CD4-positive, CD25-positive, alpha-beta regulatory T cell (primary cell): Measurements from ENCODE around the gene RNF14. TPM values are rescaled to one million over a fixed set of nuclear protein-coding genes. Genes with fewer than 3 reads are reported as not detected.

Experiments
- ATAC-seq, 2 donors: fragments of 150-1000 bp; cut with Tn5 transposase; one replicate each; pipeline ENCODE4 v1.10.0; 2021; ENCODE audit warnings: low read depth in 2 of 2, moderate number of reproducible peaks in 2 of 2, moderate library complexity in 1 of 2
- DNase-seq, 3 donors: peaks; one replicate each; pipeline versions ENCODE4 v3.0.0 to v3.0.0-alpha.2; 2012 to 2022; ENCODE audit warnings: mixed read lengths in 1 of 3
- H3K27ac ChIP-seq: one replicate; pipeline ENCODE4 v1.7.0; 2013; ENCODE audit warnings: mild to moderate bottlenecking, low read length; ENCODE audit not compliant: insufficient read depth, poor library complexity, severe bottlenecking
- H3K27me3 ChIP-seq: one replicate; pipeline ENCODE4 v1.7.0; 2013; ENCODE audit warnings: low read length; ENCODE audit not compliant: control insufficient read depth, insufficient read depth
- H3K36me3 ChIP-seq: one replicate; pipeline ENCODE4 v1.7.0; 2013; ENCODE audit warnings: mild to moderate bottlenecking, low read length, moderate library complexity; ENCODE audit not compliant: control insufficient read depth, insufficient read depth
- H3K4me1 ChIP-seq: 2 replicates; pipeline ENCODE4 v1.7.0; 2013; ENCODE audit warnings: mild to moderate bottlenecking, low read length; ENCODE audit not compliant: insufficient read depth, control insufficient read depth, poor library complexity, severe bottlenecking
- H3K4me3 ChIP-seq: one replicate; pipeline ENCODE4 v1.7.0; 2013; ENCODE audit warnings: low read depth, mild to moderate bottlenecking, low read length, moderate library complexity
- H3K9me3 ChIP-seq, 2 experiments: 1 replicate in 1 of 2; 2 replicates in 1 of 2; pipeline ENCODE4 v1.7.0; 2013; ENCODE audit warnings: low read length in 2 of 2, mild to moderate bottlenecking in 1 of 2, moderate library complexity in 1 of 2; ENCODE audit not compliant: control insufficient read depth in 2 of 2
- H3K27ac Mint-ChIP-seq, 3 donors: one replicate each; pipeline ENCODE4 v1.8.0; 2020 to 2022; ENCODE audit warnings: mild to moderate bottlenecking in 3 of 3, mixed read lengths in 3 of 3, moderate library complexity in 2 of 3
- H3K27me3 Mint-ChIP-seq: one replicate; pipeline ENCODE4 v1.8.0; 2022; ENCODE audit warnings: mild to moderate bottlenecking, mixed read lengths
- H3K36me3 Mint-ChIP-seq: one replicate; pipeline ENCODE4 v1.8.0; 2020; ENCODE audit warnings: mixed read lengths
- H3K4me1 Mint-ChIP-seq, 4 donors: one replicate each; pipeline ENCODE4 v1.8.0; 2020 to 2022; ENCODE audit warnings: mixed read lengths in 4 of 4, mild to moderate bottlenecking in 1 of 4
- H3K4me3 Mint-ChIP-seq, 4 donors: one replicate each; pipeline ENCODE4 v1.8.0; 2020 to 2022; ENCODE audit warnings: mild to moderate bottlenecking in 4 of 4, mixed read lengths in 4 of 4, moderate library complexity in 3 of 4
- H3K9me3 Mint-ChIP-seq, 7 donors: one replicate each; pipeline ENCODE4 v1.8.0; 2020 to 2022; ENCODE audit warnings: mixed read lengths in 7 of 7, mild to moderate bottlenecking in 3 of 7, moderate library complexity in 2 of 7
- polyA plus RNA-seq, 4 donors: library from polyadenylated mRNA; unstranded; fragments of 300-500 nt; fragmentation: Illumina TruSeq; gene quantifications; one replicate each; pipeline ENCODE4 v1.2.3, GENCODE V29; 2021
- total RNA-seq: library from RNA; stranded (reverse); gene quantifications from one replicate; pipeline ENCODE4 v1.2.3, GENCODE V29; 2022

RNF14 gene
- total and polyA plus RNA-seq, 5 donors from 2014 or later, result 24.4 to 56.8 (median 46.3) TPM

DNA sequence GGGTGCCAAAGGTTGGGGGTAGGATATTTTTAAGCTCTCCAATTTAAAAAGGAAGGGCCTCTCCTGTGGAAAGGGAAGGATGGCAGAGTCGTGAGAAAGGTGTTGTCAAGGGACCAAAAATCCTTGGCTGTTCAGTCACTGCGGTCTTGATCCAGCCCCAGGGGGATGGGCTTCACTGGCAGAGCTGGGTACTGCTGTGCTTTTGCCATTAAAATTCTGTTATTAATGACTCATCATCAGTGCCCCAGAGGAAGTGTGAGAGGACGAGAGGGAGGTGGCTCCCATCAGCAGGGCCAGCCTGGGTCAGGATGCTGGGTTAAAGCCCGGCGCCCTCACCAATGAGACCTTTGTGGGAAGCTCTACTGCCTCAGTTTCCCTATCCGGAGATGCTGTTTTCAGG lies 27.6 kb upstream of the RNF14 start:
- Mint-ChIP-seq H3K9me3 (no peaks in the 10 kb centered on the region), H3K36me3 (peaks cover 16% of the 10 kb centered on the region), H3K4me3 (no peak overlapping the region), H3K27ac (peak overlapping the region in 2 of 3 donors; percentile 57 to 76), H3K27me3 (no peaks in the 10 kb centered on the region), H3K4me1 (peaks cover 0 to 5% (median 2%) of the 10 kb centered on the region in 4 donors)
- H3K36me3 ChIP-seq, result peaks cover 33% of the 10 kb centered on the region
- ATAC-seq (no peak), DNase-seq (no peak)
- H3K4me1 ChIP-seq, result no peaks in the 10 kb centered on the region
- no peaks in the 10 kb centered on the region for H3K9me3 ChIP-seq
- no peak overlapping the region for H3K4me3 ChIP-seq
- H3K27me3 ChIP-seq, result no peaks in the 10 kb centered on the region
- H3K27ac ChIP-seq, result no peak overlapping the region

DNA sequence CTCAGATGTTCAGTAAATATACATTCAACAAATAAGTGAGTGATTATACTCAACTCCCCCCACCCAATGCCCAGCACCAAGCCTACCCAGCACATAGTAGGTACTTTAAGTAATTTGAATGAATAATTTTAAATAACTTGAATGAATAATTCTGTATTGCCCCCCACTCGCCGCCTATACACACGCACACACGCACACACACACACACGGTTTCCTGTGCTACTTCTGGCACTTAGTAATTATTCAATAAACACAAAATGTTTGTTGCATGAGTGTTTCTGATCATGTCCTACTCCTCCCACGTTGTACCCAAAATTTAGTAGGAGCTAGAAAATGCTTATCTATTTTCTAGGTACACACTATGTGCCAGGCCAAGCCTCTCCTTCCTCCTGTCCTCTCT lies 27.1 kb upstream of the RNF14 start:
- Mint-ChIP-seq H3K4me1 (peaks cover 0 to 5% (median 2%) of the 10 kb centered on the region in 4 donors), H3K27ac (peak overlapping the region; percentile 55 to 73 (median 65)), H3K4me3 (no peak overlapping the region), H3K9me3 (no peaks in the 10 kb centered on the region), H3K27me3 (no peaks in the 10 kb centered on the region), H3K36me3 (peaks cover 16% of the 10 kb centered on the region)
- no peaks in the 10 kb centered on the region for H3K27me3 ChIP-seq
- no peaks in the 10 kb centered on the region for H3K4me1 ChIP-seq
- H3K27ac ChIP-seq, result no peak overlapping the region
- DNase-seq, result no peak
- H3K4me3 ChIP-seq, result no peak overlapping the region
- H3K9me3 ChIP-seq, result no peaks in the 10 kb centered on the region
- ATAC-seq, result no peak
- H3K36me3 ChIP-seq, result peaks cover 29% of the 10 kb centered on the region

DNA sequence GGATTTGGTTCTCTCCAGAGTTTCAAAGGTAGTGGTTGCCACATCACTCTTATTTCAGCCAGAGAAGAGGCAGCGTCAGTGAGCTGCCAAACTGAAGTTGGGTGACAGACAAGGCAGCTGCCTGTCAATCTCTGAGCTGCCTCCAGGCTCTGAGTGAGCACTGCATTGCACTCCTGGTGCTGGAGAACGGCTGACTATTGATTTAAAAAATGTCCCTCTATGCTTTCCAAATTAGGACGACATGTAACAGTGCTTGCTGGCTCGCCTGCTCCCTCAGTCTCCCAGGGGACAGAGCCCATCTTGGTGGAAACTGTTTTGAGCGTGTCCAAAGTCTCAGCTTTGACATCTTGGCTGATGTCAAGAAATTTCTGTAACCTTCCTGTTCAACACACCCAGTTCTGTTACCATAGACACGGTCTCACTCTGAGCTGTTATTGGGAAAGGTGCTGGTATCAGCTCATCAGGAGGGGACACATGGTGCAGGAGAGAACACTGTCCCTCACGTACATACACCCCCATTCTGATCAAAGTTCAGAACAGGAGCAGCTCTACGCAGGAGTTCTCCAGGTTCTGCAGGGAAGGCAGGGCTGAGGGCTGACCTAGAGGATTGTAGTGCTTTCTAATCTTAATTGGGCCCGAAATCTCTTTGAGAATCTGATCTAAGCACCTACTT lies 26.6 kb upstream of the RNF14 start:
- Mint-ChIP-seq H3K9me3 (no peaks in the 10 kb centered on the region), H3K4me1 (peaks cover 0 to 5% (median 2%) of the 10 kb centered on the region in 4 donors), H3K27me3 (no peaks in the 10 kb centered on the region), H3K4me3 (no peak overlapping the region), H3K27ac (peak overlapping the region; percentile 55 to 73 (median 65)), H3K36me3 (peaks cover 16% of the 10 kb centered on the region)
- H3K4me3 ChIP-seq, result no peak overlapping the region
- ATAC-seq, result no peak
- H3K27ac ChIP-seq, result no peak overlapping the region
- peaks cover 23% of the 10 kb centered on the region for H3K36me3 ChIP-seq
- H3K27me3 ChIP-seq, result no peaks in the 10 kb centered on the region
- DNase-seq, result no peak
- no peaks in the 10 kb centered on the region for H3K4me1 ChIP-seq
- H3K9me3 ChIP-seq, result no peaks in the 10 kb centered on the region

DNA sequence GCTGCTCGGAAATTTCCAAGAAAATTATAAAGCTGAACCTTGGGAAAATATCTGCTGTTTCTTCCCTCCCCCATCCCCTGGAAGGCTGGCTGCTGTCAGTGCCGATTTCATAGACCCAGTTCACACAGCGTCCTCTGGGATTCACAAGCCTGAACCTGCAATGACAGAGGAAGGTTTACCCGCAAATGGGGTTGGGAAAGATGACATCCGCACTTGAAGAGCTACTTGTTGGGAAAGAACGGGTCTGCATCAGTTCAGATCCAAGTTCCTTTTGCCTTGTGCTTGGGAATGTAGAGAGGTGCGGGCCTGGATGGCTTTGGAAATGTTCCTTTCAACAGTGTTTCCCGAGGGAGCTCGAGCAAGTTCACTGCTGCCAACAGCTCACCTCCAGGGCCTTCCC lies 24.8 kb upstream of the RNF14 start:
- Histone ChIP-seq H3K27ac (no peak overlapping the region), H3K4me1 (no peaks in the 10 kb centered on the region), H3K4me3 (no peak overlapping the region), H3K9me3 (no peaks in the 10 kb centered on the region), H3K27me3 (no peaks in the 10 kb centered on the region), H3K36me3 (peaks cover 10% of the 10 kb centered on the region)
- ATAC-seq (no peak), DNase-seq (no peak)
- H3K9me3 Mint-ChIP-seq, result no peaks in the 10 kb centered on the region
- peak overlapping the region in 1 of 3 donors; percentile 65 for H3K27ac Mint-ChIP-seq
- H3K36me3 Mint-ChIP-seq, result peaks cover 11% of the 10 kb centered on the region
- H3K27me3 Mint-ChIP-seq, result no peaks in the 10 kb centered on the region
- peaks cover 0 to 5% (median 2%) of the 10 kb centered on the region in 4 donors for H3K4me1 Mint-ChIP-seq
- H3K4me3 Mint-ChIP-seq, result no peak overlapping the region

DNA sequence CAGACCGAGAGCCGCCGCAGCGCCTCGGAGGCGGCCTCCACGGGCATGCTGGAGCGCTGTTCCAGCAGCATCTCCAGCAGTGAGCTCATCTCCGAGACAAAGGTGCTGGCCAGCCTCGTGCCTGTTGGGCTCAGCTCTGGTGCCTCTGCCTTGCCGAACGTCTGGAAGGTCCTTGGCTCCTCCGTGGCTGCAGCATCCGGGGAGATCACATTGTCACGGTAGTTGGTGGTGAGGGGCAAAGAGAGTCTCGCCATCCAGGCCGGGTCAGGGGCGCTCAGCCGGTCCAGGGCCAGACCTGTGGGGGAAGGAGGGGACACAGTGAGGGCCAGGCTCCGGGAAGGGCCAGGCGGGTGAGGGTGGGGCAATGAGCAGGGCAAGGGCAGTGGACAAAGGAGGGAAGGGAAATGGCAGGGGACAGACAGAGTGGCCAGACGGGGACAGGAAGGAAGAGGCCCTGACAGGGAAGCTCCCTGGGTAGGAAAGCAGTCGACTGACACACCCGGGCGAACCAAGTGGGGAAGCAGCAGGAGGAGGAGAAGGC lies 23.3 kb upstream of the RNF14 start:
- no peak overlapping the region for H3K27ac Mint-ChIP-seq
- H3K9me3 Mint-ChIP-seq, result no peaks in the 10 kb centered on the region
- H3K27me3 ChIP-seq, result no peaks in the 10 kb centered on the region
- no peak overlapping the region for H3K4me3 ChIP-seq
- peaks cover 0 to 5% (median 2%) of the 10 kb centered on the region in 4 donors for H3K4me1 Mint-ChIP-seq
- peaks cover under 1% of the 10 kb centered on the region for H3K36me3 Mint-ChIP-seq
- no peak overlapping the region for H3K27ac ChIP-seq
- H3K36me3 ChIP-seq, result peaks cover 5% of the 10 kb centered on the region
- DNase-seq, result no peak
- ATAC-seq, result no peak
- no peaks in the 10 kb centered on the region for H3K27me3 Mint-ChIP-seq
- no peak overlapping the region for H3K4me3 Mint-ChIP-seq
- H3K4me1 ChIP-seq, result no peaks in the 10 kb centered on the region
- no peaks in the 10 kb centered on the region for H3K9me3 ChIP-seq

DNA sequence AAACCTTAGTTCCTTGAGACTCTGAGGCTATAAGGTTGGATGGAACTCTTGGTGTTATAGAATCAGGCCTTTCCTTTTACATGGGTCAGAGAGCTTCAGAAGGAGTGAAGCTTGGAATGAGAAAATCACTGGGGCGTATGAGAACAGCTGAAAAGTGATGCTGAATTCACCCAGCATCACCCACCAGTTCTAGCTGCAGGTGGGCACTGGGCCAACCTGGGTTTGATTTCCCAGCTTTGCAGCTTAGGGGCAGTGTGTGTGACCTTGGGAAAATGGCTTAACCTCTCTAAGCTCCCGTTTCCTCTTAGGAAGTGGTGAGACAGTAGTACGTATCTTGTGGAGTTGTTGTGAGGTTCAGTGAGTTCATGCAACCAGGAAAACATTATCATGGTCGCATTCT lies 21.6 kb upstream of the RNF14 start:
- Mint-ChIP-seq H3K27ac (no peak overlapping the region), H3K36me3 (no peaks in the 10 kb centered on the region), H3K9me3 (no peaks in the 10 kb centered on the region), H3K4me3 (no peak overlapping the region), H3K4me1 (peaks cover 0 to 9% (median 6%) of the 10 kb centered on the region in 4 donors), H3K27me3 (no peaks in the 10 kb centered on the region)
- ATAC-seq, result no peak
- Histone ChIP-seq H3K9me3 (no peaks in the 10 kb centered on the region), H3K4me3 (no peak overlapping the region), H3K27ac (no peak overlapping the region), H3K27me3 (no peaks in the 10 kb centered on the region), H3K4me1 (no peaks in the 10 kb centered on the region), H3K36me3 (no peaks in the 10 kb centered on the region)
- DNase-seq, result no peak

DNA sequence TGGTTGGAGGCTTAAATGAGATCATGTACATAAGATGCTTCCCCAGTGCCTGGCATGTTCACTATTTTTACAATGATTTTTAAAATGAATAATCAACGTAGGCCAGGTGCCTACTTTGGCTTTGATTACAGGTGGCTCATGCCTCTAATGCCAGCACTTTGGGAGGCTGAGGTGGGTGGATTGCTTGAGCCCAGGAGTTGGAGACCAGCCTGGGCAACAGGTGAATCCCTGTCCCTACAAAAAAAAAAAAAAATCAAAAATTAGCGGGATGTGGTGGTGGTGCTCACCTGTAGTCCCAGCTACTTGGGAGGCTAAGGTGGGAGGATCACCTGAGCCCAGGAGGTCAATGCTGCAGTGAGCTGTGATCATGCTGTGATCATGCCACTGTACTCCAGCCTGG lies 20.1 kb upstream of the RNF14 start:
- Mint-ChIP-seq H3K27me3 (no peaks in the 10 kb centered on the region), H3K27ac (peak overlapping the region in 1 of 3 donors; percentile 42), H3K36me3 (peaks cover 4% of the 10 kb centered on the region), H3K4me1 (peaks cover 0 to 13% (median under 1%) of the 10 kb centered on the region in 4 donors), H3K4me3 (no peak overlapping the region), H3K9me3 (no peaks in the 10 kb centered on the region)
- H3K4me3 ChIP-seq, result no peak overlapping the region
- no peak for ATAC-seq
- no peak overlapping the region for H3K27ac ChIP-seq
- no peaks in the 10 kb centered on the region for H3K27me3 ChIP-seq
- no peak for DNase-seq
- H3K4me1 ChIP-seq, result no peaks in the 10 kb centered on the region
- no peaks in the 10 kb centered on the region for H3K9me3 ChIP-seq
- H3K36me3 ChIP-seq, result no peaks in the 10 kb centered on the region

DNA sequence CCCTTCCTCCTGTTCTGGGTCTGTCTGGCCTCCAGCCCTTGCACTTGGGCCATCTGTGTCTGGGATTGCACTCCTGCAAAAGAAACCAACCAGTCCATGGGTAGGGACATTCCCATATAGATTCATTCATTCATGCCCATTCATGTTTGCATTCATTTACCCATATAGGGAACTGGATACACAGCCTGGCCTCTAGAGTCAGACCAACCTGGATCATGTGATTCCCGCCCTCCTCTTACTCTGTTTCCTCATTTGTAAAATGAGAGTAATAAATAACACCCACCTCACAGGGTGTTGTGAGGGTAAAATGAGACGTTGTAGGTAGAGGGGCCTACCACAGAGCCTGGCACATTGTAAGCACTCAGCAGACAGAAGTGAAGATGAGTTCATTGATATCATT lies 19.4 kb upstream of the RNF14 start:
- H3K27ac ChIP-seq, result no peak overlapping the region
- Mint-ChIP-seq H3K4me3 (no peak overlapping the region), H3K9me3 (no peaks in the 10 kb centered on the region), H3K27me3 (no peaks in the 10 kb centered on the region), H3K4me1 (peaks cover 0 to 13% (median 1%) of the 10 kb centered on the region in 4 donors), H3K36me3 (peaks cover 9% of the 10 kb centered on the region), H3K27ac (peak overlapping the region in 2 of 3 donors; percentile 48 to 52)
- no peaks in the 10 kb centered on the region for H3K27me3 ChIP-seq
- ATAC-seq (no peak), DNase-seq (no peak)
- no peaks in the 10 kb centered on the region for H3K4me1 ChIP-seq
- H3K9me3 ChIP-seq, result no peaks in the 10 kb centered on the region
- H3K4me3 ChIP-seq, result no peak overlapping the region
- H3K36me3 ChIP-seq, result no peaks in the 10 kb centered on the region
